ENCODE data around the gene HCN3. TPM values are rescaled to one million over a fixed set of nuclear protein-coding genes. Genes with fewer than 3 reads are reported as not detected.

HCN3 gene
- total and polyA plus RNA-seq, 2 donors (not counting 1 experiment from before 2014, with no cell fraction given) = 6.2 to 9.2 TPM

DNA sequence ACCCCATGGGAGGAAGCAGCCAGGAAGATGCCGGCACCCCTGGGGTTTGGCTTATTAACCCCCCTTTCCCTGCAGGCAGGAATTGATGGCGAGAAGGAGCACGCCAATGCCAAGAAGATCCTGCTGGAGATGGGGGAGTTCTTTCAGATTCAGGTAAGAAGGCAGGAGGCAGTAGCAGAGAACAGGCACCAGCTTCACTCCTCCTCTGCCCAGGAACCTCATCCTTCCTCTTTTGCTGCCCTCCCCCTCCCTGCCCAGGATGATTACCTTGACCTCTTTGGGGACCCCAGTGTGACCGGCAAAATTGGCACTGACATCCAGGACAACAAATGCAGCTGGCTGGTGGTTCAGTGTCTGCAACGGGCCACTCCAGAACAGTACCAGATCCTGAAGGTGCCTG, 42.3 kb downstream of the HCN3 start:
- TF ChIP-seq EZH2 (IDR thresholded peaks at IDR 0.05; ENCODE audit: borderline replicate concordance, insufficient read depth, low read depth, low read length, poor library complexity, severe bottlenecking) = no peak
- TF ChIP-seq, protein P1, sequence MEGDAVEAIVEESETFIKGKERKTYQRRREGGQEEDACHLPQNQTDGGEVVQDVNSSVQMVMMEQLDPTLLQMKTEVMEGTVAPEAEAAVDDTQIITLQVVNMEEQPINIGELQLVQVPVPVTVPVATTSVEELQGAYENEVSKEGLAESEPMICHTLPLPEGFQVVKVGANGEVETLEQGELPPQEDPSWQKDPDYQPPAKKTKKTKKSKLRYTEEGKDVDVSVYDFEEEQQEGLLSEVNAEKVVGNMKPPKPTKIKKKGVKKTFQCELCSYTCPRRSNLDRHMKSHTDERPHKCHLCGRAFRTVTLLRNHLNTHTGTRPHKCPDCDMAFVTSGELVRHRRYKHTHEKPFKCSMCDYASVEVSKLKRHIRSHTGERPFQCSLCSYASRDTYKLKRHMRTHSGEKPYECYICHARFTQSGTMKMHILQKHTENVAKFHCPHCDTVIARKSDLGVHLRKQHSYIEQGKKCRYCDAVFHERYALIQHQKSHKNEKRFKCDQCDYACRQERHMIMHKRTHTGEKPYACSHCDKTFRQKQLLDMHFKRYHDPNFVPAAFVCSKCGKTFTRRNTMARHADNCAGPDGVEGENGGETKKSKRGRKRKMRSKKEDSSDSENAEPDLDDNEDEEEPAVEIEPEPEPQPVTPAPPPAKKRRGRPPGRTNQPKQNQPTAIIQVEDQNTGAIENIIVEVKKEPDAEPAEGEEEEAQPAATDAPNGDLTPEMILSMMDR (IDR thresholded peaks at IDR 0.05) = no peak
- no peak overlapping the region for H3K4me2 ChIP-seq (replicated peaks; ENCODE audit: low read depth, low read length, poor library complexity, severe bottlenecking)
- Mint-ChIP-seq H3K9me3 (ENCODE audit: insufficient read depth) (no peaks in the 10 kb centered on the region), H3K4me1 (peaks cover 33% of the 10 kb centered on the region), H3K4me3 (peak overlapping the region; percentile 1), H3K27me3 (no peaks in the 10 kb centered on the region), H3K27ac (no peak overlapping the region)
- H3K27ac ChIP-seq (ENCODE audit: low read length in 2 of 2) = no peak overlapping the region
- DNase-seq = no peak
- no peak overlapping the region for H3K4me3 ChIP-seq (ENCODE audit: control extremely low read depth in 1 of 5, extremely low read depth in 1 of 5, insufficient read depth in 1 of 5, low read depth in 2 of 5, low read length in 4 of 5)
- peaks cover 4% of the 10 kb centered on the region for H3K79me2 ChIP-seq (ENCODE audit: control insufficient read depth, insufficient read depth, low read length)
- 94% methylated on average over 2 of the region's 5 CpGs for WGBS (ENCODE audit: insufficient coverage)
- H3K27me3 ChIP-seq (replicated peaks in 1 of 4; ENCODE audit: control extremely low read depth in 1 of 4, control insufficient read depth in 3 of 4, insufficient read depth in 4 of 4, low read length in 3 of 4) = no peaks in the 10 kb centered on the region
- intact Hi-C loops (cut with micrococcal nuclease) = no loop called here
- H3K9ac ChIP-seq (ENCODE audit: low read length) = no peak overlapping the region
- no peaks in the 10 kb centered on the region for H4K20me1 ChIP-seq (ENCODE audit: control insufficient read depth, insufficient read depth, low read length, poor library complexity, severe bottlenecking)
- no peak for ATAC-seq (ENCODE audit: low read depth)
- peaks cover 17 to 27% of the 10 kb centered on the region in 2 donors for H3K4me1 ChIP-seq (ENCODE audit: control insufficient read depth in 2 of 2, insufficient read depth in 2 of 2, low read length in 2 of 2)
- no peak overlapping the region for H2AFZ ChIP-seq (ENCODE audit: insufficient read depth, low read depth, low read length, poor library complexity, severe bottlenecking)
- peaks cover 0 to 2% (median 0%) of the 10 kb centered on the region in 3 donors for H3K9me3 ChIP-seq (ENCODE audit: control extremely low read depth in 1 of 3, control insufficient read depth in 2 of 3, insufficient read depth in 1 of 3, low read length in 2 of 3)
- POLR2A ChIA-PET = interaction anchor here (1.5 kb wide), 1 partner anchor 111 kb away, joined by 3 read pairs; the partner anchor contains the start of gene MTX1
- CTCF ChIA-PET = interaction anchor here (1.0 to 6.5 kb wide), 4 partner anchors 9 to 211 kb away, joined by 5 to 128 read pairs (median 6); no protein-coding TSS in a partner anchor
- peaks cover 0 to 3% of the 10 kb centered on the region in 2 experiments for H3K36me3 ChIP-seq (replicated peaks in 1 of 2; ENCODE audit: control extremely low read depth in 1 of 2, control insufficient read depth in 1 of 2, extremely low read depth in 1 of 2, insufficient read depth in 2 of 2, low read length in 1 of 2)

DNA sequence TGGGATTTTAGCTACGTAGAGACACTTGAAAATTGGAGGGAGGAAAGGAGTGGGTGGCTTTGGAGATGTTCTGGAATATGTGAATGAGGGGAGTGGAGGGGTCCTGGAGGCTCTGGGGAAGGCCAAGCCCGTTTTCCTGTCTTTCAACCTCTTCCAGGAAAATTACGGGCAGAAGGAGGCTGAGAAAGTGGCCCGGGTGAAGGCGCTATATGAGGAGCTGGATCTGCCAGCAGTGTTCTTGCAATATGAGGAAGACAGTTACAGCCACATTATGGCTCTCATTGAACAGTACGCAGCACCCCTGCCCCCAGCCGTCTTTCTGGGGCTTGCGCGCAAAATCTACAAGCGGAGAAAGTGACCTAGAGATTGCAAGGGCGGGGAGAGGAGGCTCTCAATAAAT, 43.0 kb downstream of the HCN3 start:
- Histone ChIP-seq H3K9me3 (ENCODE audit: control extremely low read depth in 1 of 3, control insufficient read depth in 2 of 3, insufficient read depth in 1 of 3, low read length in 2 of 3) (peaks cover 0 to 2% (median 0%) of the 10 kb centered on the region in 3 donors), H3K4me3 (ENCODE audit: control extremely low read depth in 1 of 5, extremely low read depth in 1 of 5, insufficient read depth in 1 of 5, low read depth in 2 of 5, low read length in 4 of 5) (peak overlapping the region in 4 of 5 experiments; percentile 32 to 52 (median 51)), H3K4me1 (ENCODE audit: control insufficient read depth in 2 of 2, insufficient read depth in 2 of 2, low read length in 2 of 2) (peaks cover 17 to 34% of the 10 kb centered on the region in 2 donors), H3K4me2 (replicated peaks; ENCODE audit: low read depth, low read length, poor library complexity, severe bottlenecking) (peak overlapping the region; percentile 95), H3K79me2 (ENCODE audit: control insufficient read depth, insufficient read depth, low read length) (peaks cover 4% of the 10 kb centered on the region), H2AFZ (ENCODE audit: insufficient read depth, low read depth, low read length, poor library complexity, severe bottlenecking) (peak overlapping the region; percentile 76), H4K20me1 (ENCODE audit: control insufficient read depth, insufficient read depth, low read length, poor library complexity, severe bottlenecking) (no peaks in the 10 kb centered on the region), H3K27me3 (replicated peaks in 1 of 4; ENCODE audit: control extremely low read depth in 1 of 4, control insufficient read depth in 3 of 4, insufficient read depth in 4 of 4, low read length in 3 of 4) (no peaks in the 10 kb centered on the region), H3K27ac (ENCODE audit: low read length in 2 of 2) (no peak overlapping the region), H3K9ac (ENCODE audit: low read length) (peak overlapping the region; percentile 62), H3K36me3 (replicated peaks in 1 of 2; ENCODE audit: control extremely low read depth in 1 of 2, control insufficient read depth in 1 of 2, extremely low read depth in 1 of 2, insufficient read depth in 2 of 2, low read length in 1 of 2) (peaks cover 0 to 3% of the 10 kb centered on the region in 2 experiments)
- H3K4me3 Mint-ChIP-seq = peak overlapping the region; percentile 83
- WGBS (ENCODE audit: insufficient coverage) = 60% methylated on average over 7 of the region's 11 CpGs
- intact Hi-C loops (cut with micrococcal nuclease) = loop anchor here (1.0 to 10.0 kb wide), 3 partner anchors 42 to 1185 kb away; partner anchors contain the start of gene MEF2D
- DNase-seq = no peak
- no peak for ATAC-seq (ENCODE audit: low read depth)
- no peak for TF ChIP-seq EZH2 (IDR thresholded peaks at IDR 0.05; ENCODE audit: borderline replicate concordance, insufficient read depth, low read depth, low read length, poor library complexity, severe bottlenecking)
- TF ChIP-seq, protein P1 (IDR thresholded peaks at IDR 0.05) = no peak
- ChIA-PET CTCF (interaction anchor here (1.0 to 6.5 kb wide), 5 partner anchors 8 to 69 kb away, joined by 3 to 128 read pairs (median 7); partner anchors contain the start of gene FDPS), POLR2A (interaction anchor here (1.5 to 1.6 kb wide), 2 partner anchors 47 to 112 kb away, joined by 3 to 6 read pairs; partner anchors contain the start of genes CLK2 and MTX1)
- peaks cover 36% of the 10 kb centered on the region for H3K4me1 Mint-ChIP-seq
- no peaks in the 10 kb centered on the region for H3K27me3 Mint-ChIP-seq
- peak overlapping the region; percentile 47 for H3K27ac Mint-ChIP-seq
- H3K9me3 Mint-ChIP-seq (ENCODE audit: insufficient read depth) = no peaks in the 10 kb centered on the region
